Stimulated activated CD4-positive, alpha-beta T cell treated with anti-CD3 and anti-CD28 coated beads, TNF-alpha, amount 100 ng/mL, for 24 hours (primary cell): Measurements from ENCODE around the gene FOXC2.
A peak's percentile ranks its signal among the peaks of the same experiment; 100 is the strongest.

ENCODE experiments used
- DNase-seq, 3 experiments: peaks; one replicate each; pipeline ENCODE4 v3.0.0-alpha.2; 2020; ENCODE audit warnings: low read depth in 3 of 3

The FOXC2 gene

GRCh38 chr16:86566601-86566965 is at the start of gene FOXC2:
Gene FOXC2, plus strand, starts transcription at chr16:86566829. Its CDS starts 507 bp downstream, at chr16:86567336.
- peak in 1 of 3 experiments; percentile 58 for DNase-seq

GRCh38 chr16:86517033-86517432 is 49.6 kb upstream of the FOXC2 start:
- no peak for DNase-seq

GRCh38 chr16:86517652-86518258 is 48.9 kb upstream of the FOXC2 start:
- no peak for DNase-seq

- DNase-seq, result no peak
Measured at GRCh38 chr16:86519007-86519648, 47.5 kb upstream of the FOXC2 start.

- peak; percentile 36 to 57 (median 43) for DNase-seq
Measured at GRCh38 chr16:86519649-86520316, 46.8 kb upstream of the FOXC2 start.

GRCh38 chr16:86520317-86521210 is 46.1 kb upstream of the FOXC2 start:
- DNase-seq, result no peak

GRCh38 chr16:86521236-86522197 is 45.1 kb upstream of the FOXC2 start:
- no peak for DNase-seq

- DNase-seq, result no peak
Measured at GRCh38 chr16:86522634-86523033, 44.0 kb upstream of the FOXC2 start.

- DNase-seq, result no peak
Measured at GRCh38 chr16:86523166-86523740, 43.4 kb upstream of the FOXC2 start.

GRCh38 chr16:86524029-86524428 is 42.6 kb upstream of the FOXC2 start:
- no peak for DNase-seq

- no peak for DNase-seq
Measured at GRCh38 chr16:86525696-86526095, 40.9 kb upstream of the FOXC2 start.

- DNase-seq, result no peak
Measured at GRCh38 chr16:86527366-86527765, 39.3 kb upstream of the FOXC2 start.

- no peak for DNase-seq
Measured at GRCh38 chr16:86528061-86528929, 38.3 kb upstream of the FOXC2 start.

GRCh38 chr16:86529160-86529559 is 37.5 kb upstream of the FOXC2 start:
- no peak for DNase-seq

GRCh38 chr16:86530251-86531190 is 36.1 kb upstream of the FOXC2 start:
- no peak for DNase-seq

- DNase-seq, result no peak
Measured at GRCh38 chr16:86531191-86531545, 35.5 kb upstream of the FOXC2 start.

GRCh38 chr16:86531641-86532525 is 34.7 kb upstream of the FOXC2 start:
- no peak for DNase-seq

- no peak for DNase-seq
Measured at GRCh38 chr16:86532526-86532815, 34.2 kb upstream of the FOXC2 start.
